Measurements from ENCODE around the gene OR12D3.

DNA sequence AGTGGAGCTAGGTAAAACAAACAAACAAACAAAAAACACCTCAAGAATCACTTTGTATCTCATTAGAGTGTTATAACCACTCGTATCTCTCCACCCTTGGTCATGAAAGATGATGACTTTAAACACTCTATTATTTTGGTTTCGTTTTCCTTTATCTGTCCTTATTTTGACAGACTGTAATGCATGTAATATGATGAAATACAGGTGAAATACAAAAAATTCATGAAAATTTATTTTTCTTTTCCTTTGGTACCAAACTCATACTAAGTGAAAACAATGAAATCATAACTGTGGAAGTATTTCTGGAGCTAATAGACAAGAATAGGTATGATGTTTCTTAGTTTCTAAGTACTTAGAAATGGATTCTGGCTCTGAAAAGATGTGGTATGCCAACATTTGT lies 24.4 kb upstream of the OR12D3 start:
- TF ChIP-seq, protein P1, sequence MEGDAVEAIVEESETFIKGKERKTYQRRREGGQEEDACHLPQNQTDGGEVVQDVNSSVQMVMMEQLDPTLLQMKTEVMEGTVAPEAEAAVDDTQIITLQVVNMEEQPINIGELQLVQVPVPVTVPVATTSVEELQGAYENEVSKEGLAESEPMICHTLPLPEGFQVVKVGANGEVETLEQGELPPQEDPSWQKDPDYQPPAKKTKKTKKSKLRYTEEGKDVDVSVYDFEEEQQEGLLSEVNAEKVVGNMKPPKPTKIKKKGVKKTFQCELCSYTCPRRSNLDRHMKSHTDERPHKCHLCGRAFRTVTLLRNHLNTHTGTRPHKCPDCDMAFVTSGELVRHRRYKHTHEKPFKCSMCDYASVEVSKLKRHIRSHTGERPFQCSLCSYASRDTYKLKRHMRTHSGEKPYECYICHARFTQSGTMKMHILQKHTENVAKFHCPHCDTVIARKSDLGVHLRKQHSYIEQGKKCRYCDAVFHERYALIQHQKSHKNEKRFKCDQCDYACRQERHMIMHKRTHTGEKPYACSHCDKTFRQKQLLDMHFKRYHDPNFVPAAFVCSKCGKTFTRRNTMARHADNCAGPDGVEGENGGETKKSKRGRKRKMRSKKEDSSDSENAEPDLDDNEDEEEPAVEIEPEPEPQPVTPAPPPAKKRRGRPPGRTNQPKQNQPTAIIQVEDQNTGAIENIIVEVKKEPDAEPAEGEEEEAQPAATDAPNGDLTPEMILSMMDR (IDR thresholded peaks at IDR 0.05; ENCODE audit: low read length) = no peak
- TF ChIP-seq EZH2 (IDR thresholded peaks at IDR 0.05; ENCODE audit: borderline replicate concordance, low read length) = no peak
